Lower leg skin (tissue), 3 donors: ENCODE measurements around the gene PRRG3.

Experiments used
- POLR2A ChIP-seq, 2 donors: fragments of 450-650 bp; IDR thresholded peaks; one replicate each; pipeline ENCODE4 v1.6.1; 2016 to 2017; ENCODE audit warnings: antibody characterized with exemption in 2 of 2, mild to moderate bottlenecking in 1 of 2, moderate library complexity in 1 of 2
- TF ChIP-seq, protein P1 (sequence below), 3 donors: fragments of 450-650 bp; IDR thresholded peaks; one replicate each; pipeline ENCODE4 v1.5.1; 2016; ENCODE audit warnings: antibody characterized with exemption in 3 of 3, mild to moderate bottlenecking in 3 of 3, moderate library complexity in 2 of 3

DNA sequence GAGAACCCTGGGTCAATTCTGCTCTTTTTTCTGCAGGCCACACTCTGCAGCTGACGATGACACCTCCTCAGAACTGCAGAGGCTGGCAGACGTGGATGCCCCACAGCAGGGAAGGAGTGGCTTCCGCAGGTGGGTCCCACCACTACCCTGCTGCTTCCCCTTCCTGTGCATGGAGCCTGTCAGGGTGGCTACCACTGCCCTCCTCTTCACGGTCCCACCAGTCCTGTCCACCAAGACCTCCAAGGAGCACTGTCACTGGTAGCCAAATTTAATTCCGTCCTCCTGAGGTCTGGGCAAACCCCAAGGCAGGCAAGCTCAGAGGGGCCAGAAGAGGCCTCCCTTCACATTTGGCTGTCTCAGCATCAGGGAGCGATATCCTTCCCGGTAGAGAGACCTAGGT lies 43.5 kb downstream of the PRRG3 start:
- no peak for TF ChIP-seq POLR2A (IDR thresholded peaks at IDR 0.05)
- TF ChIP-seq, protein P1, sequence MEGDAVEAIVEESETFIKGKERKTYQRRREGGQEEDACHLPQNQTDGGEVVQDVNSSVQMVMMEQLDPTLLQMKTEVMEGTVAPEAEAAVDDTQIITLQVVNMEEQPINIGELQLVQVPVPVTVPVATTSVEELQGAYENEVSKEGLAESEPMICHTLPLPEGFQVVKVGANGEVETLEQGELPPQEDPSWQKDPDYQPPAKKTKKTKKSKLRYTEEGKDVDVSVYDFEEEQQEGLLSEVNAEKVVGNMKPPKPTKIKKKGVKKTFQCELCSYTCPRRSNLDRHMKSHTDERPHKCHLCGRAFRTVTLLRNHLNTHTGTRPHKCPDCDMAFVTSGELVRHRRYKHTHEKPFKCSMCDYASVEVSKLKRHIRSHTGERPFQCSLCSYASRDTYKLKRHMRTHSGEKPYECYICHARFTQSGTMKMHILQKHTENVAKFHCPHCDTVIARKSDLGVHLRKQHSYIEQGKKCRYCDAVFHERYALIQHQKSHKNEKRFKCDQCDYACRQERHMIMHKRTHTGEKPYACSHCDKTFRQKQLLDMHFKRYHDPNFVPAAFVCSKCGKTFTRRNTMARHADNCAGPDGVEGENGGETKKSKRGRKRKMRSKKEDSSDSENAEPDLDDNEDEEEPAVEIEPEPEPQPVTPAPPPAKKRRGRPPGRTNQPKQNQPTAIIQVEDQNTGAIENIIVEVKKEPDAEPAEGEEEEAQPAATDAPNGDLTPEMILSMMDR (IDR thresholded peaks at IDR 0.05) = no peak
